Spleen (tissue), 7 donors: ENCODE results near the gene CNN3.

Experiments used
- POLR2A ChIP-seq, 3 donors: fragments of 450-650 bp; IDR thresholded peaks; one replicate each; pipeline ENCODE4 v1.5.1; 2017; ENCODE audit warnings: antibody characterized with exemption in 3 of 3, mild to moderate bottlenecking in 1 of 3
- POLR2AphosphoS5 ChIP-seq, 3 donors: sonication (generic); formaldehyde crosslinking; IDR thresholded peaks; one replicate each; pipeline ENCODE4 v1.5.1; 2017; ENCODE audit warnings: antibody characterized with exemption in 3 of 3
- TF ChIP-seq, protein P1 (sequence below), 11 experiments: fragments of 200-600 bp in 7 of 11; fragments of 450-650 bp in 4 of 11; sonication (generic) in 4 of 11; IDR thresholded peaks in 8 of 11; conservative IDR thresholded peaks in 3 of 11; 1 replicate in 7 of 11; 2 replicates in 4 of 11; pipeline versions ENCODE4 v1.4.0 to v1.8.0; 2016 to 2021; ENCODE audit warnings: antibody characterized with exemption in 11 of 11, inconsistent platforms in 4 of 11, mild to moderate bottlenecking in 1 of 11
- donor health status: DM: no; HTN: no; CAD: no; lungs with moderate emphysema.
- donor health status: DM: no; HTN: no; CAD: no.
- donor health status: DM: no; HTN: no; CAD: no.

- TF ChIP-seq POLR2A (IDR thresholded peaks at IDR 0.05) (no peak), POLR2AphosphoS5 (IDR thresholded peaks at IDR 0.05) (no peak)
- TF ChIP-seq, protein P1, sequence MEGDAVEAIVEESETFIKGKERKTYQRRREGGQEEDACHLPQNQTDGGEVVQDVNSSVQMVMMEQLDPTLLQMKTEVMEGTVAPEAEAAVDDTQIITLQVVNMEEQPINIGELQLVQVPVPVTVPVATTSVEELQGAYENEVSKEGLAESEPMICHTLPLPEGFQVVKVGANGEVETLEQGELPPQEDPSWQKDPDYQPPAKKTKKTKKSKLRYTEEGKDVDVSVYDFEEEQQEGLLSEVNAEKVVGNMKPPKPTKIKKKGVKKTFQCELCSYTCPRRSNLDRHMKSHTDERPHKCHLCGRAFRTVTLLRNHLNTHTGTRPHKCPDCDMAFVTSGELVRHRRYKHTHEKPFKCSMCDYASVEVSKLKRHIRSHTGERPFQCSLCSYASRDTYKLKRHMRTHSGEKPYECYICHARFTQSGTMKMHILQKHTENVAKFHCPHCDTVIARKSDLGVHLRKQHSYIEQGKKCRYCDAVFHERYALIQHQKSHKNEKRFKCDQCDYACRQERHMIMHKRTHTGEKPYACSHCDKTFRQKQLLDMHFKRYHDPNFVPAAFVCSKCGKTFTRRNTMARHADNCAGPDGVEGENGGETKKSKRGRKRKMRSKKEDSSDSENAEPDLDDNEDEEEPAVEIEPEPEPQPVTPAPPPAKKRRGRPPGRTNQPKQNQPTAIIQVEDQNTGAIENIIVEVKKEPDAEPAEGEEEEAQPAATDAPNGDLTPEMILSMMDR (IDR thresholded peaks at IDR 0.05 in 8 of 11, conservative IDR thresholded peaks at IDR 0.05 in 3 of 11), result no peak
Measured at GRCh38 chr1:94927405-94928175, 680 bp upstream of the CNN3 start.
